Epithelial cell of proximal tubule (primary cell): ENCODE measurements around the gene GLIPR2. TPM values are rescaled to one million over a fixed set of nuclear protein-coding genes. Genes with fewer than 3 reads are reported as not detected.

Experiments used
- DNase-seq: peaks from one replicate; pipeline ENCODE4 v3.0.0-alpha.2; 2011; ENCODE audit warnings: low read depth
- H3K4me3 ChIP-seq: 2 replicates; pipeline ENCODE4 v1.5.1; 2011; ENCODE audit warnings: low read depth, mild to moderate bottlenecking, low read length
- CTCF ChIP-seq: conservative IDR thresholded peaks from 2 replicates; pipeline ENCODE4 v1.5.1; 2012; ENCODE audit warnings: low read depth, mild to moderate bottlenecking, low read length
- total RNA-seq: library from RNA; depleted of rRNA; stranded (reverse); fragments of >200 nt; gene quantifications from 2 replicates; pipeline ENCODE4 v1.2.3, GENCODE V29; 2015

Gene GLIPR2
- total RNA-seq, 1 donor from 2014 or later = 42.7 TPM

DNA sequence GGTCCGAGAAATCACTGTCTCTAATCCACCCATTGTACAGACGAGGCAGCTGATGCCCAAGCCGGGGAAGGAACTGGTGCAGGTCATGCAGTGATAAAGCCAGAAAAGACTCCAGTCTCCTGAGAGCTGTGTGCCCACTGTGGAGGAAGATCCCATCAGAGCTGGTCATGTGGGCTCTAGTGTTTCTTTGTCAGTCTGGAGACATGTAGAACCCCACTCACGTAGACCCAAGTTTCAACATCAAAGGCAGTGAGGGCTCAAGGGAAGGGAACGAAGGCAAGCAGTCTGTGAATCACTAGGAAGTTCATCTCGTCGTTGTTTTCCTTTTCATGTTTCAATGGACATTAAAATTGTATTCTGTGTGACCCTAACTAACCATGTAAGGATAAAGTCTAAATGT lies 14.6 kb upstream of the GLIPR2 start:
- DNase-seq = no peak
- H3K4me3 ChIP-seq = no peak overlapping the region
- TF ChIP-seq CTCF = no peak

- no peak for DNase-seq
- no peak for TF ChIP-seq CTCF
- no peak overlapping the region for H3K4me3 ChIP-seq
These were observed 13.0 kb upstream of the GLIPR2 start for GRCh38 chr9:36123515-36123914.

DNA sequence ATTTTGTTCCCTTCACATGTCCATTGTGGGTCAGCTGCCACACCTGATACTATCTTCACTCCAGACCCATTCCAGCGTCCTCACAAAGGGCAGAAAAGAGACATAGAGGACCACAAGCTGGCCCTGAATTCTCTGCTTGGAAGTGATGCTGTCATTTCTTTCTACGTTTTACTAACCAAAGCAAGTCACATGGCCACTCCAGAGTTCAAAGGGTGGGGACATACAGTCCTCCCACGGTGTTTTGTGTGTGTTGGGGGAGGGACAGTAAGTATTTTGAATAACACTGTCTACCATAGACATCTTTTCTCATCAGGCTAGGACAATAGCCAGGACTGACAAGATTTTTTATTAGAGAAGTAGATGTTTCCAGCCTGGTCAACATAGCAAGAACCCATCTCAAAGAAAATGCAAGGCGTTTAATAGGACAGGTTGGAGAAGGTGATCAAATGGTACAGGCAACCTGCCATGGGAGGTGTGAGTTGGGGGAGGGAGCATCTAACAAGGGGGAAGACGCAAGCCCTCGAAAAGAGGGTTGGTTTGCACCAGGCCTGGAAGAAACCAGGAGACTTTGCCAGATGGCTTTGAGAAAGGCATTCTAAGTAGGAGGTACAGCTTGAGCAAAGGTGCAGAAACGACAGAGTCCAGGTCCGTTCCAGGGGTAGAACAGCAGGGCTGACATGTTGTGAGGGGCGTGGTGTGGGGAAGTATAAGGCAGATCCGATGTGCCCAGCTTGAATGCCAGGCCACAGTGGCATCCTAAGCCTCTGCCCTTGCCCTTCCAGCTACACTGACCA lies 11.3 kb upstream of the GLIPR2 start:
- DNase-seq = no peak
- no peak overlapping the region for H3K4me3 ChIP-seq
- no peak for TF ChIP-seq CTCF

DNA sequence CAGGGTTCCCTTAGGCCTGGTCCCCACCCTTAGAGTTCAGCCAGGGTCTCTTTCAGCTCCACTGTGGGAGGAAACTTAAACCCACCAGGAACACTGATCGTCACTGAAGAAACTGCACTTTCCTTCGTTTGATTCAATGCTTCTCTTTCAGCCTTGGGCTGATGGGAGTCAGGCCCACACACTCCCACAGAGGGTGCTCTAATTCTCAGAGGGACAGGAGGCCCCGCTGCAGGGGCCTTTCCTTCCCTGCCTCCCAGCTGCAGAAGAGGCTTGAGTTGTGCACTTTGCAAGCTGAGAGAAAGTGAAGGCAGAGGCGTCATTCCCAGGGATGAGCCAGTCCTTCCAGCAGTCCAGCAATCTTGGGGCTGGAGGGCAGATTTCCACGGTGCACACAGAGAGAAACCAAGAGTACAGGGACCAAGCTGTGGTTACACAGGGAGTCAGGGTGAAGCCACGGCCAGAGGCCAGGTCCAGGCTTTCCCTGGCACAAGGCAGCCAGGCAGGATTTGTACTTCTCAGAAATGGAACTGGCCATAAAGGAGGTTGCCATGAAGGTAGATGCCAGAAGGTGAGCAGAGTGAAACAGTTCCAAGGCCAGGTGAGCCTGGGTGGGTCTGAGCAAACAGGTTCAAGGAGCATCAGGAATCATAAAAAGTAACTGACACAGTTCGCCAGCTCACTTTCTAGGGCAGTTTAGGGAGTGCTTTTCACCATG lies 10.4 kb upstream of the GLIPR2 start:
- no peak for TF ChIP-seq CTCF
- no peak overlapping the region for H3K4me3 ChIP-seq
- no peak for DNase-seq

DNA sequence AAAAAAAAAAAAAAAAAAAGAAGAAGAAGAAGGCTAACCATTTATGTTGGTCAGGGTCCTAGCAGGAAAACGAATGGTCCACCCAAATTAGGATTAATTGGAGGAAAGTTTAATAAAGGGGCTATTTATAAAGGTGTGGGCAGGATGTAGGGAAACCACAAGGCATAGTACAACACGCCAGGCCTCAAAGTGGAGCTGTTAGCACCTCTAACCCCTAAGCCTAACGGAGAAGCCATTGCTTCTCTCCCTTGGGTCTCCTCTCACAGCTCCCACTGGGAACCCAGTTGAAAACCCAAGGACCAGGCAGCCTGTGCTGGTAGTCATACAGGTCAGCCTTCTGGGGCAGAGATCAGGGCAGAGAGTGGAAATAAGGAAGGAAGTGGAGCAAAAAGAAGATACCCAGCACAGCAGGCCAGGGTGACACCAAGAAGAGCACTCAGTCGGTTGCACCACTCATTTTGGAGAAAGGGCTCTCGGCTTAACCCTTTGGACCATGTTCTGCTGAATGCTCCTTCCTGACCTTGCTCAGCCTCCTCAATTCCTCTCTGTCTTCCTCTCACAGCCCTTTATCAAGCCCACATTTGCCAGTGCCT lies 8.8 kb upstream of the GLIPR2 start:
- H3K4me3 ChIP-seq = no peak overlapping the region
- no peak for DNase-seq
- no peak for TF ChIP-seq CTCF

DNA sequence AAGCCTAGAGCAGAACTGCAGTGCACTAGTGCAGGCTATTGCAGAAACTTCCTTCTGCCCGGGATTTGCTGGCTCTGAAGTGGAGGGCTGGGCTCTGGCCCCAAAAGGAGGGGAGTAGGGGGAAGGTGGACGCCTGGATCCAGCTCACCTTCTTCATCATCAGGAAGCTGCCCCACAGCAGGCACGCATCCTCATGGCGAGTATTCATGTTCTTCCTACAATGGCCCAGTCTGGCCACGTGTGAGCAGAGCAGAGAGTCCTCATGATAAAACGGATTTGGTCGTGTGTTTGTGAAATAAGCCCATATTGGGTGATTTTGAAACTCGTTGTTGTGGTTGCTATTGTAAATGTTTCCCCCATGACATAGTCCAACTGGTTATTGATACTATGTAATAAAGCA lies 8.2 kb upstream of the GLIPR2 start:
- no peak for TF ChIP-seq CTCF
- H3K4me3 ChIP-seq = no peak overlapping the region
- no peak for DNase-seq
